GM15510 (cell line): ENCODE results near the gene PIAS1.

Experiments used
- POLR2A ChIP-seq: IDR thresholded peaks from 3 replicates; pipeline ENCODE4 v1.6.1; 2011; ENCODE audit warnings: borderline replicate concordance; ENCODE audit not compliant: insufficient read length; ENCODE audit errors: extremely low read depth

The PIAS1 gene

GRCh38 chr15:68197661-68198437 lies 143.7 kb downstream of the PIAS1 start:
- TF ChIP-seq POLR2A, result no peak

GRCh38 chr15:68199340-68199739 lies 145.2 kb downstream of the PIAS1 start:
- no peak for TF ChIP-seq POLR2A

GRCh38 chr15:68200016-68200861 lies 146.1 kb downstream of the PIAS1 start:
- TF ChIP-seq POLR2A, result no peak

GRCh38 chr15:68201153-68201878 lies 147.2 kb downstream of the PIAS1 start:
- no peak for TF ChIP-seq POLR2A

GRCh38 chr15:68201879-68202261 lies 147.8 kb downstream of the PIAS1 start:
- no peak for TF ChIP-seq POLR2A

GRCh38 chr15:68203486-68203885 lies 149.4 kb downstream of the PIAS1 start:
- TF ChIP-seq POLR2A, result no peak

GRCh38 chr15:68203956-68204355 lies 149.8 kb downstream of the PIAS1 start:
- no peak for TF ChIP-seq POLR2A

- no peak for TF ChIP-seq POLR2A
These were observed 150.2 kb downstream of the PIAS1 start for GRCh38 chr15:68204361-68204760.

- TF ChIP-seq POLR2A, result no peak
These were observed 150.9 kb downstream of the PIAS1 start, which contains the start of gene CALML4 for GRCh38 chr15:68204776-68205557. CALML4 (minus strand) TSS chr15:68205332; CDS start chr15:68205247, 85 bp downstream.

- no peak for TF ChIP-seq POLR2A
These were observed 151.4 kb downstream of the PIAS1 start for GRCh38 chr15:68205558-68205944.

- TF ChIP-seq POLR2A, result no peak
These were observed 151.9 kb downstream of the PIAS1 start for GRCh38 chr15:68205954-68206539.

- no peak for TF ChIP-seq POLR2A
These were observed 152.6 kb downstream of the PIAS1 start for GRCh38 chr15:68206711-68207151.

GRCh38 chr15:68207176-68207935 lies 153.2 kb downstream of the PIAS1 start:
- no peak for TF ChIP-seq POLR2A

- no peak for TF ChIP-seq POLR2A
These were observed 154.0 kb downstream of the PIAS1 start for GRCh38 chr15:68208136-68208535.

- no peak for TF ChIP-seq POLR2A
These were observed 154.6 kb downstream of the PIAS1 start for GRCh38 chr15:68208636-68209240.
